CD4-positive, alpha-beta T cell treated with Interleukin-21 for 1 hour (primary cell): Measurements from ENCODE around the gene XRN2.

ENCODE experiments used
- DNase-seq: peaks from one replicate; pipeline ENCODE4 v3.0.0-alpha.2; 2020

XRN2 gene

GRCh38 chr20:21433329-21433890, 130.3 kb downstream of the XRN2 start:
- no peak for DNase-seq

- DNase-seq = no peak
Observed at GRCh38 chr20:21435576-21435975, 132.4 kb downstream of the XRN2 start.

GRCh38 chr20:21436205-21436604, 133.1 kb downstream of the XRN2 start:
- no peak for DNase-seq

- DNase-seq = no peak
Observed at GRCh38 chr20:21437248-21437647, 134.1 kb downstream of the XRN2 start.

GRCh38 chr20:21437816-21438215, 134.7 kb downstream of the XRN2 start:
- DNase-seq = no peak
